Peyer's patch (tissue), 4 donors: ENCODE data around the gene TBCK. TPM values are rescaled to one million over a fixed set of nuclear protein-coding genes. Genes with fewer than 3 reads are reported as not detected.

Experiments
- DNase-seq, 3 donors: peaks; one replicate each; pipeline ENCODE4 v3.0.0-alpha.2; 2017 to 2019
- H3K27ac ChIP-seq, 4 donors: fragments of 200-600 bp; sonication (generic); one replicate each; pipeline ENCODE4 v1.5.1; 2016 to 2019
- H3K27me3 ChIP-seq, 2 donors: fragments of 200-600 bp; sonication (generic); one replicate each; pipeline ENCODE4 v1.5.1; 2019
- H3K36me3 ChIP-seq, 3 donors: fragments of 200-600 bp; sonication (generic); one replicate each; pipeline ENCODE4 v1.5.1; 2016 to 2019
- H3K4me1 ChIP-seq, 4 donors: fragments of 200-600 bp; sonication (generic); one replicate each; pipeline ENCODE4 v1.5.1; 2016 to 2019
- H3K4me3 ChIP-seq, 4 donors: fragments of 200-600 bp; sonication (generic); 1 replicate in 3 of 4; 2 replicates in 1 of 4; pipeline ENCODE4 v1.5.1; 2016 to 2019; ENCODE audit warnings: mild to moderate bottlenecking in 1 of 4
- H3K9me3 ChIP-seq, 4 donors: fragments of 200-600 bp; sonication (generic); one replicate each; pipeline ENCODE4 v1.5.1; 2016 to 2019; ENCODE audit warnings: mild to moderate bottlenecking in 1 of 4
- CTCF ChIP-seq, 6 experiments: fragments of 450-650 bp in 4 of 6; fragments of 200-600 bp in 2 of 6; sonication (generic) in 1 of 6; IDR thresholded peaks; one replicate each; pipeline ENCODE4 v1.5.1; 2017 to 2019; ENCODE audit warnings: antibody characterized with exemption in 6 of 6, mild to moderate bottlenecking in 3 of 6, moderate library complexity in 1 of 6
- POLR2A ChIP-seq, 2 donors: fragments of 450-650 bp; IDR thresholded peaks; one replicate each; pipeline ENCODE4 v1.5.1; 2017; ENCODE audit warnings: antibody characterized with exemption in 2 of 2, mild to moderate bottlenecking in 2 of 2, moderate library complexity in 2 of 2
- total RNA-seq, 4 donors: library from RNA; depleted of rRNA; stranded (reverse); fragments of >200 nt; gene quantifications; one replicate each; pipeline ENCODE4 v1.1.0, GENCODE V29; 2016

The TBCK gene
- total RNA-seq, 4 donors from 2014 or later: 39.9 to 96.6 (median 53.1) TPM

DNA sequence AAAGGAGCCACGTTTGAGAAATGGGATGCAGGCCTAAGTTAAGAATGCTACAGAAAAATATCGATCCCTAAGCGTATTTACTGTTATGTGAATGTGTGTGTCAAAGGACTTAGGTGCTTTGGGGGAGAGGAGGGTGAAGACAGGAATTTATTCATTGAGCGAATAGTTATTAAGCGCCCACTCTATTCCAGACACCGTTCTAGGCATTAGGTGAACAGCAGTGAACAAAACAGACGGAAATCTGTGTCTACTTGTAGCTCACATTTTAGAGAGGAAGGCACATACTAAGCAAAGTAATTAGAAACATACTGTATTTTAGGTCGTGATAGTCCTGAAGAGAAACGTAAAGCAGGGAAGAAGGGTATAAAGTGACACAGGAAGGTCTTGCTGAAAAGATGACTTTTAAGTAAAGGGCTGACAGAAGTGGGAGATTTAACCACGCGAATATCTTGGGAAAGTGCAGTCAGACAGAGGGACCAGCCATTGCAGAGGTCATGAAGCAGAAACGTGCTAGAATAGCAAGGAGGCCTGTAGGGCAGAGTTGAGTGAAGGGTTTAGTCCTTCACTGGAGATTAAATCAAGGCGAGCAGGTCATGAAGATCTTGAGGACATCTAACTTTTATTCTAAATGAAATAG is 882 bp upstream of the TBCK start:
- no peaks in the 10 kb centered on the region for H3K9me3 ChIP-seq
- H3K27me3 ChIP-seq: no peaks in the 10 kb centered on the region
- no peak for DNase-seq
- H3K27ac ChIP-seq: peak overlapping the region; percentile 90 to 94 (median 93)
- H3K4me3 ChIP-seq: peak overlapping the region; percentile 70 to 84 (median 78)
- H3K36me3 ChIP-seq: peaks cover 0 to 11% (median 0%) of the 10 kb centered on the region in 3 donors
- H3K4me1 ChIP-seq: peaks cover 0 to 26% (median 5%) of the 10 kb centered on the region in 4 donors
- TF ChIP-seq CTCF (IDR thresholded peaks at IDR 0.05) (no peak), POLR2A (IDR thresholded peaks at IDR 0.05) (no peak)

GRCh38 chr4:106315476-106315967 is 487 bp downstream of the TBCK start:
- Histone ChIP-seq H3K36me3 (peaks cover 0 to 1% (median 0%) of the 10 kb centered on the region in 3 donors), H3K4me3 (peak overlapping the region; percentile 70 to 84 (median 78)), H3K4me1 (peaks cover 0 to 26% (median 5%) of the 10 kb centered on the region in 4 donors), H3K27ac (peak overlapping the region; percentile 90 to 94 (median 93)), H3K27me3 (no peaks in the 10 kb centered on the region), H3K9me3 (no peaks in the 10 kb centered on the region)
- TF ChIP-seq CTCF (IDR thresholded peaks at IDR 0.05) (no peak), POLR2A (IDR thresholded peaks at IDR 0.05) (no peak)
- no peak for DNase-seq

DNA sequence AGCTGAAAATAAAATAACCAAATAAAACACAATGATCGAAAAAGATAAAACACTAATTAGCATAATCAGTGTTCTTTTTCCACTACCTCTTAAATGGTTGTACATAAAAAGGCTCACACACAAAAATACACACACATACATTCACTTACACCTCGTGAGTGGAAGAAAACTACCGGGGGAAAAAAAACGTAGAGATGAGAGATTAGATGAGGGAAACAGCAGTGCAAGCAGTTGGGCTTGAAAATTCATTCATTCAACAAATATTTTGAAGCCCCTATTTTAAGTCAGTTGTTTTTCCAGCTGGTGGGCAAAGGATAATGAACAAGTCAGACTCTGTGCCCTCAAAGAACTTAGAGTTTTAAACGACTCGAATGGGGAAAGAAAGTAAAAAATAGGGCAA is 1.0 kb downstream of the TBCK start:
- DNase-seq: no peak
- TF ChIP-seq CTCF (IDR thresholded peaks at IDR 0.05) (no peak), POLR2A (IDR thresholded peaks at IDR 0.05) (no peak)
- Histone ChIP-seq H3K4me1 (peaks cover 0 to 26% (median 5%) of the 10 kb centered on the region in 4 donors), H3K27ac (peak overlapping the region in 3 of 4 donors; percentile 90 to 94 (median 92)), H3K4me3 (peak overlapping the region; percentile 70 to 84 (median 78)), H3K9me3 (no peaks in the 10 kb centered on the region), H3K36me3 (no peaks in the 10 kb centered on the region), H3K27me3 (no peaks in the 10 kb centered on the region)

- no peak overlapping the region for H3K27ac ChIP-seq
- H3K9me3 ChIP-seq: no peaks in the 10 kb centered on the region
- no peak for TF ChIP-seq POLR2A (IDR thresholded peaks at IDR 0.05)
- TF ChIP-seq CTCF (IDR thresholded peaks at IDR 0.05): no peak
- H3K36me3 ChIP-seq: no peaks in the 10 kb centered on the region
- H3K4me1 ChIP-seq: peaks cover 0 to 19% (median 5%) of the 10 kb centered on the region in 4 donors
- no peak for DNase-seq
- no peak overlapping the region for H3K4me3 ChIP-seq
- H3K27me3 ChIP-seq: no peaks in the 10 kb centered on the region
These were observed 2.9 kb downstream of the TBCK start for GRCh38 chr4:106312997-106313522.

- Histone ChIP-seq H3K4me1 (peaks cover 0 to 12% (median 2%) of the 10 kb centered on the region in 4 donors), H3K9me3 (no peaks in the 10 kb centered on the region), H3K27ac (no peak overlapping the region), H3K4me3 (no peak overlapping the region), H3K36me3 (no peaks in the 10 kb centered on the region), H3K27me3 (no peaks in the 10 kb centered on the region)
- no peak for DNase-seq
- TF ChIP-seq CTCF (IDR thresholded peaks at IDR 0.05) (no peak), POLR2A (IDR thresholded peaks at IDR 0.05) (no peak)
These were observed 3.6 kb downstream of the TBCK start for GRCh38 chr4:106312377-106312776.
